Ovary (tissue), 3 donors: ENCODE results near the gene ZMYND8.

Experiments
- CTCF ChIP-seq, 3 donors: fragments of 450-650 bp in 2 of 3; fragments of 200-600 bp in 1 of 3; IDR thresholded peaks; one replicate each; pipeline versions ENCODE4 v1.5.1 to v1.8.0; 2016 to 2022; ENCODE audit warnings: antibody characterized with exemption in 3 of 3, mild to moderate bottlenecking in 1 of 3
- EP300 ChIP-seq: sonication (generic); formaldehyde crosslinking; IDR thresholded peaks from one replicate; pipeline ENCODE4 v1.6.1; 2017; ENCODE audit warnings: antibody characterized with exemption
- donor health status: DM: no; HTN: no; CAD: no.

- TF ChIP-seq CTCF (IDR thresholded peaks at IDR 0.05) (no peak), EP300 (no peak)
Observed at GRCh38 chr20:47217482-47218446, 138.7 kb downstream of the ZMYND8 start.
